PFSK-1 (cell line): ENCODE data around the gene EPHB3.

Experiments
- POLR2AphosphoS5 ChIP-seq: IDR thresholded peaks from 2 replicates; pipeline ENCODE4 v1.6.1; 2012; ENCODE audit warnings: low read depth, mild to moderate bottlenecking, control low read depth, low read length, moderate library complexity
- TAF1 ChIP-seq: IDR thresholded peaks from 2 replicates; pipeline ENCODE4 v1.6.1; 2012; ENCODE audit warnings: low read length, control low read depth, borderline replicate concordance; ENCODE audit not compliant: insufficient read depth
- TF ChIP-seq, protein P1 (sequence below), 2 experiments: IDR thresholded peaks; 2 replicates each; pipeline versions ENCODE4 v1.6.1 to v1.8.0; 2011 to 2012; ENCODE audit warnings: low read depth in 2 of 2, low read length in 2 of 2, control low read depth in 1 of 2, inconsistent platforms in 1 of 2, mild to moderate bottlenecking in 1 of 2, moderate library complexity in 1 of 2; ENCODE audit not compliant: insufficient read depth in 1 of 2

DNA sequence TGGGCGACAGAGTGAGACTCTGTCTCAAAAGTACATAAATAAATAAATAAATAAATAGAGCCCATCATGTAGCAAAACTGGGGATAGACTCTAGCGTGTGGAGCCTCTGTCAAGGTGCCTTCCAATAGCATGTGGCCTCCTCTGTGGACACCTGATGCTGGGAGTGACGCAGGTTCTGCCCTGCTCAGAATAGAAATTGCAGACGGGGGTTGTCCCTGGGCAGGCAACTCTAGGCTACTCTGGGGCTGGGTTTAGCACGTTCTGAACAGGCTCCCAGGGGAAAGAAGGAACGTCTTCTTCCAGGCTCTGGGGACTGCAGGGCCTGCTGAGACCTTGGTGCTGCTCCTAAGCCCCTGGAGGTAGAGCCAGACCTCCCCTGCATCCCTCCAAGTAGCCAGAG, 65.3 kb downstream of the EPHB3 start:
- TF ChIP-seq, protein P1, sequence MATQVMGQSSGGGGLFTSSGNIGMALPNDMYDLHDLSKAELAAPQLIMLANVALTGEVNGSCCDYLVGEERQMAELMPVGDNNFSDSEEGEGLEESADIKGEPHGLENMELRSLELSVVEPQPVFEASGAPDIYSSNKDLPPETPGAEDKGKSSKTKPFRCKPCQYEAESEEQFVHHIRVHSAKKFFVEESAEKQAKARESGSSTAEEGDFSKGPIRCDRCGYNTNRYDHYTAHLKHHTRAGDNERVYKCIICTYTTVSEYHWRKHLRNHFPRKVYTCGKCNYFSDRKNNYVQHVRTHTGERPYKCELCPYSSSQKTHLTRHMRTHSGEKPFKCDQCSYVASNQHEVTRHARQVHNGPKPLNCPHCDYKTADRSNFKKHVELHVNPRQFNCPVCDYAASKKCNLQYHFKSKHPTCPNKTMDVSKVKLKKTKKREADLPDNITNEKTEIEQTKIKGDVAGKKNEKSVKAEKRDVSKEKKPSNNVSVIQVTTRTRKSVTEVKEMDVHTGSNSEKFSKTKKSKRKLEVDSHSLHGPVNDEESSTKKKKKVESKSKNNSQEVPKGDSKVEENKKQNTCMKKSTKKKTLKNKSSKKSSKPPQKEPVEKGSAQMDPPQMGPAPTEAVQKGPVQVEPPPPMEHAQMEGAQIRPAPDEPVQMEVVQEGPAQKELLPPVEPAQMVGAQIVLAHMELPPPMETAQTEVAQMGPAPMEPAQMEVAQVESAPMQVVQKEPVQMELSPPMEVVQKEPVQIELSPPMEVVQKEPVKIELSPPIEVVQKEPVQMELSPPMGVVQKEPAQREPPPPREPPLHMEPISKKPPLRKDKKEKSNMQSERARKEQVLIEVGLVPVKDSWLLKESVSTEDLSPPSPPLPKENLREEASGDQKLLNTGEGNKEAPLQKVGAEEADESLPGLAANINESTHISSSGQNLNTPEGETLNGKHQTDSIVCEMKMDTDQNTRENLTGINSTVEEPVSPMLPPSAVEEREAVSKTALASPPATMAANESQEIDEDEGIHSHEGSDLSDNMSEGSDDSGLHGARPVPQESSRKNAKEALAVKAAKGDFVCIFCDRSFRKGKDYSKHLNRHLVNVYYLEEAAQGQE (IDR thresholded peaks at IDR 0.05; ENCODE audit: insufficient read depth in 1 of 2, low read depth in 2 of 2, low read length in 2 of 2) = no peak
- TF ChIP-seq POLR2AphosphoS5 (no peak), TAF1 (no peak)
